HG02884 (cell line): Measurements from ENCODE around the gene IFITM1.
"Not testable (repeated sequence)": the region's sequence is repeated elsewhere in the genome, so short reads cannot be mapped to it uniquely, and the experiment has no call there.

Experiments used
- ATAC-seq: cut with Tn5 transposase; IDR thresholded peaks from one replicate; pipeline ENCODE4 v1.9.1; 2021; ENCODE audit warnings: mild to moderate bottlenecking, moderate library complexity; ENCODE audit not compliant: unreplicated experiment

Gene IFITM1

DNA sequence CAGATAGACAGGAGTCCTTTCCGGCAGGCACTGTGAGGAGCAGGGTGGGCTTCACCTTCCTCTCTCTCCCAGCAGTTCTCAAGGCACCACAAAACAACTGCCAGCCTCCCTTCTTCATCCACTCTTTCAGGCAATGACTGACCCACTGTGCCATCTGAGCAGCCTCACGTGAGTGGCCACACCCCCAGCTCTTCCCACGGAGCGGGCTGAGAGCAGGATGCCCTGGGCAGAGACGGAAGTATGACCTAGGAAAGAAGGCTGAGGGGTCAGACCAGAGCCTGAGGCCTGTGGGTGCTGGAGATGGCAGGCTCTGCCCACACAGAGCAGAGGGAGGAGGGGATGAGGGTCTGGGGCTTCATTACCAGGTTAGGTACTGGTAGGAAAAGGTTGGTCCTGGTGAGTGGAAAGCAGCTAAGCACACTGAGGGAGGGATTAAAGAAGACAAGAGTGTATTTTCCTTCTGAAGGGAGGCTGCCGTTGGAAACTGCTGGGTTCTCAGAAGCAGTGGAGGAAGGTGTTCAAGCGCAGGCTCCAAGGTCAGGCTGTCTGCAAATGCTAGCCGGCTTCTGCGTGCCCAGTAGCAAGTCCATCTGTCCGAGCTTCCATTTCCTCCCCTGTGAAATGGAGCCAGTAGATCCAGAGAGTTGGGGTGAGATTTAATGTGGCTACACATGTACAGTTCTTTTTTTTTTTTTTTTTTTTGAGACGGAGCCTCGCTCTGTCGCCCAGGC is 31.0 kb upstream of the IFITM1 start:
- ATAC-seq: no peak

DNA sequence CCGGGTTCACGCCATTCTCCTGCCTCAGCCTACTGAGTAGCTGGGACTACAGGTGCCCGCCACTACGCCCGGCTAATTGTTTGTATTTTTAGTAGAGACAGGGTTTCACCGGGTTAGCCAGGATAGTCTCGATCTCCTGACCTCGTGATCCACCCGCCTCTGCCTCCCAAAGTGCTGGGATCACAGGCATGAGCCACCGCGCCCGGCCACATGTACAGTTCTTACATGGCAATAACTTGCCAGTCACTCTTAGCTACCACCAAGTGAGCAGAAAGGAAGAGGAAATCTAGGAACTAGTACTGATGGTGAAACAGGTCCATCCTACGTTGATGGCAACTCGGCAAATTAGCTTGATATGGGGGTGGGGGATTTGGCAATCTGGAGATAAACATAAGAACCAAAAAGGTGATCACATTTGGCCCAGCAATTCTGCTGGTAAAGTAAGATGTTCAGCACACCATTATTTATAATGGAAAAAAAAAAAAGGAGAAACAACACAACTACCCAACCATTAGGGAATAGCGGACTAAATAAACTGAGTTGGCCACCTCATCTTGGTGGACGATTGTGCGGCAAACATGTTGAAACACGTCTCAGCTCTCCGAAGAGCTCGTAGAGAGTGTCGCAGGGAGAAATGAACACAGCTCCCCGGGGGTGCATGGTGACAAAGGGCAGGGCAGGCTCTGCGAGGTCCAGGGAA is 30.3 kb upstream of the IFITM1 start:
- no peak for ATAC-seq

DNA sequence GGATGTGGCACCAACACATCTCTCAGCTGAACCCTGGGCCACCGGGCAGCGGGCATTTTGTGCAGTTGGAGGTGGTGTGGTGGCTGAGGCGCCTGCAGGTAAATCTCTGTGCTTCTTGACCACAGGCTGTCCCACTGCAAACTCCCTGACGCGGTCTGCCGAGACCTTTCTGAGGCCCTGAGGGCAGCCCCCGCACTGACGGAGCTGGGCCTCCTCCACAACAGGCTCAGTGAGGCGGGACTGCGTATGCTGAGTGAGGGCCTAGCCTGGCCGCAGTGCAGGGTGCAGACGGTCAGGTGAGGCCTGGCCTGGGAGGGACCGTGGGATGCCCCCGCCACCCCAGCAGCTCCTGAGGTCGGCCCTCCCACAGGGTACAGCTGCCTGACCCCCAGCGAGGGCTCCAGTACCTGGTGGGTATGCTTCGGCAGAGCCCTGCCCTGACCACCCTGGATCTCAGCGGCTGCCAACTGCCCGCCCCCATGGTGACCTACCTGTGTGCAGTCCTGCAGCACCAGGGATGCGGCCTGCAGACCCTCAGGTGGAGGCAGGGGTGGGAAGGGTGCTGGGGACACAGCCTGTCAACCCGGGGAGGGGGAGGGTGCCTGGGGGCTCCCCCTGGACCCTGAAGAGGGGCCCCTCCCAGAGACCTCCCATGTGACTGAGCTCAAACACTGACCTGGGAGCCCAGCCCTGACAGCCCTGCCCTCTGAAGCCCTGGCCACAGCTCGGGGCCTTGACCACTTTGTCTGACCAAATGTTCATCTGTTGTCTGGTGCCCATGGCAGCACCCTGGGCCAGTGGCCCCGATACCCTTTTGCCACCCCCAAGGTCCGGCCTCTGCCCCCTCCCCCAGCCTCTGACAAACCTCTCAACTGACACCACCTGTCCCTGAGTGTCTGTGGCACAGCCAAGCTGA is 29.5 kb upstream of the IFITM1 start:
- no peak for ATAC-seq

DNA sequence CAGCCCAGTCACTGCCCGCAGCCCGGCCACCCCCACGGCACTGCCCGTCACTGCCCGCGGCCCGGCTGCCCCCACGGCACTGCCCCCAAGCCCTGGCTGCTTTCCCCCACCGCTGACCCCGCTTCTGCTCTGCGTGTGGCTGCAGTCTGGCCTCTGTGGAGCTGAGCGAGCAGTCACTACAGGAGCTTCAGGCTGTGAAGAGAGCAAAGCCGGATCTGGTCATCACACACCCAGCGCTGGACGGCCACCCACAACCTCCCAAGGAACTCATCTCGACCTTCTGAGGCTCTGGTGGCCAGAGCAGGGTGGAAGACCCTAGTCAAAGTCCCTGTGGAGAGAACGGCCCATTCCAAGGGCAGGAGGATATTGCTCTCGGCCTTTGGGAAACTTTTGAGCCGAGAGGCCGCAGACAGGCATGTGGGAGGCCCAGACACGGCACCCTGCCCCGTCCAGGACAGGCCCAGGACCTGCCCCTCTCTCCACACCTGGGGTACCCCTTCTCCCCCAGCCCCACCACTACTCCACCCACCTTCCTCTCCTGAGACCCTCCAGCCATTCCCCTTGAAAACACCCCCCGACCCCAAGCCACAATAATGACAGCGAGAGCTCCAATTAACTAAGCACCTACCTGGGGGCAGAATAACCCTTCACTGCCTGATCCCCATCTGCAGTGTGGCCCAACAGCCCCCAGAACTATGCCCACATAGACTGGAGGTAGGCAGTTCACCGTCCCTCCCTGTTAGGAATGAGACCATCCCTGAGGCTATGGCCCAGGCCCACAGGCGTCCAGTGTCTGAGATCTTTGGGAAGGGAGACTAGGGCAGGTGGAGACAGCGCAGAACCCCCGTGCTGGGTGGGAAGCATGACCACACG is 28.6 kb upstream of the IFITM1 start:
- ATAC-seq: no peak

DNA sequence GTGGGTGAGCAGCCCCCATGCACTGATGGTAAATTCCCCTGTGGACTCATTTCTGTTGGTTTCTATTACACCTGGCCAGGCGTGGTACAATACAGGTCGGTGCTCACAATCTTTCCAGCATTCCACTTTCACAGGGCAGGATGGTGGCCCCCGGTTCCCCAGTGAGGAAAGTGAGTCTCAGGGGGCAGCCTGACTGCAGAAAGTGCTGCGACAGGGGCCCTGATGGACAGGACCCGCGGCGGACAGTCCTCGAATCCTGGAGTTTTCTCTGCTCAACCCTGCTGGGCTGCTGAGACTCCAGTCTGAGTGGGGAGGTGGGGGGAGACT is 28.0 kb upstream of the IFITM1 start:
- no peak for ATAC-seq

DNA sequence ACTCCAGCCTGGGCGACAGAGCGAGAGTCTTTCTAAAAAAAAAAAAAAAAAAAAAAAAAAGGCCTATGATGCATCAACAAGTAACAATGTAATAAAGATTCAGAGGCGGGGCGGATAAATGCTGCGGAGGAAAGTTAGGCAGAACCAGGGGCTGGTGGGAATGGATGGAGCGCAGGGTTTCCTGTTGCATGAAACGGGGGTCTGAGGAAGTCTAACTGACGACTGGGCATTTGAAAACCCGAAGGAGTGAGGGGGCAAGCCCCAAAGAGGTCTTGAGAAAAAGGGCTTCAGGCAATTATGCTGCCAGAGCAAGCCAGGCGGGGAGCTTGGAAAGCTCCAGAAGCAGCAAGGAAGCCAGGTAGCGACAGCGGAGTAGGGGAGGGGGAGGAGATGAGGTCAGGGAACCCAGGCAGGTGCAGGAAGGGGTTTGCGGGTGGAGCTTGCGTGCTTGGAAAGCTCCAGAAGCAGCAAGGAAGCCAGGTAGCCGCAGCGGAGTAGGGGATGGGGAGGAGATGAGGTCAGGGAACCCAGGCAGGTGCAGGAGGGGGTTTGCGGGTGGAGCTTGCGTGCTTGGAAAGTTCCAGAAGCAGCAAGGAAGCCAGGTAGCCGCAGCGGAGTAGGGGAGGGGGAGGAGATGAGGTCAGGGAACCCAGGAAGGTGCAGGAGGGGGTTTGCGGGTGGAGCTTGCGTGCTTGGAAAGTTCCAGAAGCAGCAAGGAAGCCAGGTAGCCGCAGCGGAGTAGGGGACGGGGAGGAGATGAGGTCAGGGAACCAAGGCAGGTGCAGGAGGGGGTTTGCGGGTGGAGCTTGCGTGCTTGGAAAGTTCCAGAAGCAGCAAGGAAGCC is 26.6 kb upstream of the IFITM1 start:
- ATAC-seq: not testable (repeated sequence)

DNA sequence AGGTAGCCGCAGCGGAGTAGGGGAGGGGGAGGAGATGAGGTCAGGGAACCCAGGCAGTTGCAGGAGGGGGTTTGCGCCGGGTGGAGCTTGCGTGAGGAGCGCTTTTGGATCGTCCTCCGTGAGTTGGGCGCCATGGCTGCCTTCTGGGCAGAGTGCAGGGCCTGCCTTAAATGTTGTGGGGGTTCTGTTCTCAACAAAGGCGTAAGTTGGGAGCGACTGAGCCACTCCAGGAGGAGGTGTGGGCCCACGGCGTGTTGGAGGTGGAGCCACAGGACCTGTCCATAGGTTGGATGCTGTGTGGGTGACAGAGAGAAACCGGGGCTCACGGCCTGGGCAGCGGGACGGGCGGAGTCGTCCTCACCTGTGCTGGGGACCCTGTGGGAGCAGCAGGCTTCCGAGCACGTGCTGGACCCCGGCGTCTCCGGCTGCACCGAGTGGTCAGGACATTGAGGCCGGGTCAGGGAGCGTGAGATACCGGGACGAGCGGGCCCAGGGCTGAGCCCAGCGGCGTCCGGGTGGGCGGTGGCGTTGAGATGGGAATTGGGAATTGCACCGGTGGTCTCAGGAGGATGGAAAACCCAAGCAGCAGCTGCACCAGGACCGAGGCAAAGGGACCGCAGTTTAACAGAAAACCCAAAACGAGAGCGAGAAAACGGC is 25.9 kb upstream of the IFITM1 start:
- no peak for ATAC-seq

DNA sequence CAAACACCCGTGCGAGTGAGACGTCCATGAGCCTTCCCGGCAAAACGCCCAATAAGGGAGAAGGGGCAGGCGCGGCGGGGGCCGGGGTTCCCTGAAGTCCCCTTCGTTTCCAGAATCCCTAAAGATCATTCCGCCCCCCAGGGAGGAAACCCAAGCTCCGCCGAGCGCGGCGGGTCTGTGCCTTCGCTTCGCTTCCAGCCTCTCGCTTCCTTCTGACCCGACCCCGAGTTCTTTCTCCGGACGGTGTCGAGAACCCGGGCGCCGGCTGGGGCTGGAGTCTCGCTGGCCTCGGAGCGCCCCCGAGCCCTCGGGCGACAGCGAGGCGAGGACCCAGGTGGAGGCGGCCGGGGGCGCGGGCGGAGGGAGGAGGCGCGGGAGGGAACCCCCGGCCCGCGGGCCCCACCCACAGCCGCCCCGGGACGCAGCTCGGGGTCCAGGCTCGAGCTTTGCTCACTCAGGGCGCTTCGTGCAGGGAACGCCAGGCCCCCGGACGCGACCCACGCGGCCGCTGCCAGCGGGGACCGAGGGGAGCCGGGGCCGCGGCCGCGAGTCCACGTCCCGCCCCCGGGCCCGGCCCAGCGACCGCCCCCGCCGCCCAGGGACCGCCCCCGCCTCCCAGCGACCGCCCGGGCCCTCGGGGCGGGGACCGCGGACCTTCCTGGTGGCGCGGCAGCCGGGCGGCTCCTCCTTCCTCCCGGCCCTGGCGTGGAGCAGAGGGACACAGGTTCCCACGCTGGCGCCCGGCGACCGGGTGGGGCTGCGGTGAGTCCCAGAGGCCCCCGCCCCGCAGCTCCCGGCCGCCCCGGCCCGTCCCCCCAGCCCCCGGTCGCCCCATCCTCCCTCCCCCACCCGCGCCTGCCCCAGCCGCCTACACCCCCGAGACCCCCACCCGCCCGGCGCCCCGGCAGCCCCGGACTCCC is 25.1 kb upstream of the IFITM1 start, which contains the start of gene PGGHG:
TSS of gene PGGHG (plus strand) at position 649 of the 920 bp plus-strand sequence. CDS start 691 bp downstream, outside the sequence.
- ATAC-seq: no peak

DNA sequence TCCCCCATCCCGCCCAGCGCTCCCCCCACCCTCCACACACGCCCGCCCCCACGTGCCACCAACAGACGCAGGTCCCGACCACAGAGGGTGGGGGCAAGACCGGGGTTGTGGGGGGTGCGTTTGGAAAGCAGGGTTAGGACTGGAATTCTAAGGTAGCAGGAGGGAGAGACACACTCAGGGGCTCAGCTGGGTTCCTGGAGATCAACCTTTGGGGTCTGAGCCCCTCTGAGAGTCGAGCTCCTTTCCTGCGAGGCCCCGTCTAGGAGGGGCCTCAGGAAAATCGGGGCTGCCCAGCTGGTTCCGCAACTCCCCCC is 24.5 kb upstream of the IFITM1 start:
- no peak for ATAC-seq

DNA sequence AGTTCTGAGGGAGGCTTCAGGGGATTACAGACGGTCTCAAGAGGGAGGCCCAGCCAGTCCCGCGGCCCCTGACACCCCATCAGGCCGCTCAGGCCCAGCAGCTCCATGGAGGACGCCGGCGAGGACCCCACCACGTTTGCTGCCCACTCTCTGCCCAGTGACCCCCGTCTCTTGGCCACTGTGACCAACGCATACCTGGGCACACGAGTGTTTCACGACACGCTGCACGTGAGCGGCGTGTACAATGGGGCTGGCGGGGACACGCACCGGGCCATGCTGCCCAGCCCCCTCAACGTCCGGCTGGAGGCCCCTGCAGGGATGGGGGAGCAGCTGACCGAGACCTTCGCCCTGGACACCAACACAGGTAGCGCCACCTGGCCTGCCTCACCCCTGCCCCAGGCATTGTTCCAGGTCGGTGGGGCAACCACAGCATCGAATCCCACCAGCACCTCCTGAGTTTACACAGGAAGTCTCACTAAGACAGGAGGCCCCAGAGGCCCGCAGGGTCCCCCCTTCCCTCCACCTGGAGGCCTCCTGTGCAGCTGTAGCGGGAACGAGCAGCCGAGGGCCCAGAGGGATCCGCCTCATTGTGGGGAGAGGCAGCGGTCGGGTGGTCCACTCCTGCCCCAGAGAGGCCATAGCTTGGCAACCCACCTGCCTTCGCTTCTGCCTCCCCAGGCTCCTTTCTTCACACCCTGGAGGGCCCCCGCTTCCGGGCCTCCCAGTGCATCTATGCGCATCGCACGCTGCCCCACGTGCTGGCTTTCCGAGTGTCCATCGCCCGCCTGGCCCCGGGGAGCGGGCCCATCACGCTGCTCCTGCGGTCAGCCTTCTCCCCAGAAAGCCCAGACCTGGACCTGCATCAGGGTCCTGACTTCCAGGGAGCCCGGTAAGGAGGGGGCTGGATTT is 23.9 kb upstream of the IFITM1 start:
- ATAC-seq: no peak

DNA sequence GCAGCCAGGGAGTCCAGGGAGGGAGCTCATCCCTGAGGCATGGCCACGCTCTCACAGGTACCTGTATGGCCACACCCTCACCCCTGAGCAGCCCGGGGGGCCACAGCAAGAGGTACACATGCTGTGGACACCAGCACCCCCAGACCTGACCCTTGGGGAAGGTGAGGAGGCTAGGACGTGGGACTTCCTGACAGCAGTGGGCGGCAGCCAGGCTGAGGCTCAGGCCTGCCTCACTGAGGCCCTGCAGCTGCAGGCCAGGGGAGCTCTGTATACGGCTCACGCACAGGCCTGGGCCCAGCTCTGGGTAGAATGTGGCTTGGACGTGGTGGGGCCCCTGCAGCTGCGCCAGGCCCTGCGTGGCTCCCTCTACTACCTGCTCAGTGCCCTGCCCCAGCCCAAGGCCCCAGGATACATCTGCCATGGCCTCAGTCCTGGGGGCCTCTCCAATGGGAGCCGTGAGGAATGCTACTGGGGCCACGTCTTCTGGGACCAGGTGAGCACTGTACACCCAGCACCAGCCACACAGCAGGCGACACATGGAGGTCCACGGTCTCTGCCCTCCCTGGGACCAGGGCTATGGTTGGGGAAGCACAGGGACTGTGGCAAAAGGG is 23.1 kb upstream of the IFITM1 start:
- no peak for ATAC-seq

DNA sequence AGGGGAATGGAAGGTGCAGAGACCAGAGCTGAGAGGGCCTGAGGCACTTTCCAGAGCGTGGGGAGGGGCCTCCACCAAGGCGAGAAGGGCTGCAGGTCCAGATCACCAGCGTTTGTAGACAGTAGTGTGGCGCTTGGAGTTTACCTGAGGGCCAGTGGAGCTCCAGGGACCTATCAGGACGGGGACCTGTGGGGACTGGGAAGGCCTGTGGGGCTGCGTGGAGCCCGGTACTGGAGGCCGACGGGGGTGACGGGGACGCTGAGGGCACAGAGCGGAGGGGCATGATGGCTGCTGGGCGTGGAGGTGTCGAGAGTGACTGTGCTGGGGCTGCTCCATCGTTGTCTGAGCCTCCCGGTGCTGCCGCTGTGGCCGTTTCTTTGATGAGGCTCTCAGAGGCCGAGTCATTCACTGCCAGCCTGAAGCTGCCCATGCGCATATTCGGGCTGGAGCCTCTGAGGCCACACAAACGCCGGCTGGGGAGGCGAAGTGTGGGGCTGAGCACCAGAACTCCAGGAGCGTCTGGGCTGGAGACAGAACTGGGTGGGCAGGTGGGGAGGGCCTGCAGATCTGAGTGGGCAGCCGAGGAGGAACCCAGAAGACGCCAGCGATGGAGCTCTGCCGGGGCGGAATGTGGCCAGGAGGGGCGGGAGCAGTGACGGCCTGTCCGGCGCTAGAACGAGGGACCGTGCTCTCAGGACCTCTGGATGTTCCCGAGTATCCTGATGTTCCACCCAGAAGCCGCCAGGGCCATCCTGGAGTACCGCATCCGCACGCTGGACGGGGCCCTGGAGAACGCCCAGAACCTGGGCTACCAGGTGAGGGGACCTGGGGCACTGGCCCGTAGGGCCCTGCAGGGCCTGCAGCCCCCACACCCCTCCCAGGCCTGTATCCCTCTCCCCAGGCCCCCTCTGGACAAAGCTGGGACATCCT is 22.3 kb upstream of the IFITM1 start:
- no peak for ATAC-seq

DNA sequence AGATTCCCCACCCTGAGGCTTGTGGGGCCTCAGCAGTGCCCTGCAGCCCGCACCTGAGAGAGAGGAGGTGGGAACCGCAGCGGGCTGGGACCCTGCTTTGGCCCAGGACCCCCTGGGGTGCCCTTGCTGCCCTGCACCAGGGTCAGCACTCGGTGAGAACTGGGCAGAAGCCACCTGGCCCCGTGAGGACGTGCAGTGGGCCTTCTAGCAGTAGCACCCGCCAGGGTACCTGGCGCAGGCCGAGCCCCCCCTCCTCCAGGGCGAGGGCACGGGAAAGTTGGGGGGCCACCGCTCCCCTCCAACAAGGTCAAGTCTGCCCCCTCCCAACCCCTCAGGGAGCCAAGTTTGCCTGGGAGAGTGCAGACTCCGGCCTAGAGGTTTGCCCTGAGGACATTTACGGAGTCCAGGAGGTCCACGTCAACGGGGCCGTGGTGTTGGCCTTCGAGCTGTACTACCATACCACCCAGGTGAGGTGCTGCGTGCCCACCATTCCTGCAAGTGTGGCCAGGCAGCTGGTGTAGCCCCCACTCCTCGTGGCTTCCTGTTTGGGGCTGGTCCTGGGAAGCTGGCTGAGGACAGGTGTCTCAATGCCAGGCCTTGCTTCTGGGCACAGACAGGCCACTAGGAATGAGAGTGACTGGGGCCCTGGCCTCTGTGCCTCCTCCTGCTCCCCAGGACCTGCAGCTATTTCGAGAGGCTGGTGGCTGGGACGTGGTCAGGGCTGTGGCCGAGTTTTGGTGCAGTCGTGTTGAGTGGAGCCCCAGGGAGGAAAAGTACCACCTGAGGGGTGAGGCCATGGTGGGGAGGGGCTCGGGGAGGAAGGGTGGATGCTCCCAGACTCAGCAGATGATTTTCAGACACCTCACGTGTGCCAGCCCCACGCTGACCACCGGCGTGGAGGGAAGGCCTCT is 21.4 kb upstream of the IFITM1 start:
- ATAC-seq: no peak

DNA sequence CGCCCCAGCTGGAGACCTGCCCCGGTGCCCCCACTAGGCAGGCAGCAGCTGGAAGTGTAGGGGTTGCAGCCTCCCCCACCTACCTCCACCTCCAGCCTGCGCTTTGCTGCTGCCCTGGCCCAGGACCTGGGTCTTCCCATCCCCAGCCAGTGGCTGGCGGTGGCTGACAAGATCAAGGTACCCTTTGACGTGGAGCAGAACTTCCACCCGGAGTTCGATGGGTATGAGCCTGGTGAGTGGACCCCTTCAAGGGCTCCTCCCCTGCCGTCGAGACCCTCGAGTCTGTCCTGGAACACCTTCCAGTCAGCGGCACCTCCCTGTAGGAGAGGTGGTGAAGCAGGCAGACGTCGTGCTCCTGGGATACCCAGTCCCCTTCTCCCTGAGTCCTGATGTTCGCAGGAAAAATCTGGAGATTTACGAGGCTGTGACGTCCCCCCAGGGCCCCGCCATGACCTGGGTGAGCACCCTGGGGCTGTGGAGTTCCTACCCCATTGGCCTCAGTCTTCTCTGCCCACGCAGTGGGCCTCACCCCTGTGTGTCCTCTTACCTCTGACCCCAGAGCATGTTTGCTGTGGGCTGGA is 20.5 kb upstream of the IFITM1 start:
- ATAC-seq: no peak
